ENCODE results near the gene CACNA2D2. TPM values are rescaled to one million over a fixed set of nuclear protein-coding genes. Genes with fewer than 3 reads are reported as not detected.

The CACNA2D2 gene
- total RNA-seq, 5 donors from 2014 or later (not counting 1 experiment from before 2014, with no cell fraction given), result 2.6 to 8.9 (median 4.1) TPM

DNA sequence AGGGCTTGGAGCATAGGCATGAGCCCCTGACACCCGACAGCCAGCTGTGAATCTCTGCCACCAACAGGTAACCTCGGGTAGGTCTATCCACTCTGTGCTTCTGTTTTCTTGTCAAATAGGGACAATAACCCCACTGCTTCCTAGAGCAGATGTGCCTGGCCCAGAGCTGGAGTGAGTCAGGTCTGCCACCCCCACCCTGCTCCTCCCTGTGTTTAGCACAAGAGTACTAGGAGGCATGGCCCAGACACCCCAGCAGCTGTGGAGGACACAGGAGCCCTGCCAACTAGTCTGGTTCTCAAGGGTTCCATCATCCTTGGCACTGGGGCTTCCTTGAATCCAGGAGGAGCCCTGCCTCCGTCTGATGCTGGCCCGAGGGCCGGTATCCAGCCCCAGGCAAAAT is 110.4 kb downstream of the CACNA2D2 start:
- Mint-ChIP-seq H3K36me3 (no peaks in the 10 kb centered on the region), H3K27ac (no peak overlapping the region), H3K27me3 (no peaks in the 10 kb centered on the region), H3K4me1 (no peaks in the 10 kb centered on the region), H3K9me3 (no peaks in the 10 kb centered on the region), H3K4me3 (no peak overlapping the region)
- Histone ChIP-seq H3K36me3 (ENCODE audit: control insufficient read depth in 2 of 2, extremely low read depth in 1 of 2, insufficient read depth in 1 of 2, low read length in 1 of 2) (no peaks in the 10 kb centered on the region), H3K27me3 (replicated peaks in 1 of 2; ENCODE audit: control insufficient read depth in 2 of 2, extremely low read depth in 1 of 2, insufficient read depth in 2 of 2, low read length in 1 of 2) (no peaks in the 10 kb centered on the region), H3K4me1 (ENCODE audit: control insufficient read depth in 1 of 2, extremely low read depth in 1 of 2, insufficient read depth in 2 of 2, low read length in 2 of 2) (no peaks in the 10 kb centered on the region), H3K9me3 (no peaks in the 10 kb centered on the region), H3K27ac (ENCODE audit: low read length) (no peak overlapping the region), H3K4me3 (ENCODE audit: control insufficient read depth in 1 of 2, extremely low read depth in 1 of 2, low read length in 1 of 2) (no peak overlapping the region)
- ATAC-seq (replicated peaks in 1 of 4) (no peak), DNase-seq (no peak)
- WGBS (ENCODE audit: insufficient coverage), result 84% methylated on average over 4 of the region's 5 CpGs
- POLR2A ChIA-PET, result no interaction called here
- CTCF ChIA-PET, result no interaction called here

DNA sequence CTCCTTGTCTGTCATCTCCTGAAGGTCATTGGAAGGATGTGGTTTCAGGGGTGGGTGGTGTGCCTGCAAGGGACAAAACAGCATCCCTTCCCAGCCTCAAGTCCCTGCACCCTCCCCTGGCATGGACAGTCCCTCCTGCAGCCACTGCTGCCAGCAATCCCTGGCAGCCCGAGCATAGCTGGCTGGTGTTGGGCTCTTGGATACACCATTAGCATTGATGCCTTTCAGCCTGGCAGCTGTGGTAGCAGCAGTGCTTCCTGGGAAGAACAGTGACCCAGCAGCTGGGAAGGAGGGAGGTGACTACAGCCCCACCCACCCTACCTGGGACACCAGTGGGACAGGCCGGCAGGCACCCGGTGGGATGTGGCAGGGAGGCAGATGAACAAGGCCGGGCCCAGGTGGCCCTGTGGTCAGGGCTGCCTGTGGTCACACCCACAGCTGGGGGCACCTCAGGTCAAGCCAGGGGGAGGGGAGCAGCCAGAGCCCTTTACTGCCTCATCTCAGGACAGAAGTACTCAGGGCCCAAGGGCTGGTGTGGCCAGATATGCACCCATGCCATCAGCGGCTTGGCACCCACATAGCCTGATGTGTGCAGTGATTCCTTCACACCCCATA is 111.2 kb downstream of the CACNA2D2 start:
- DNase-seq (no peak), ATAC-seq (replicated peaks in 1 of 4) (no peak)
- Histone ChIP-seq H3K4me1 (ENCODE audit: control insufficient read depth in 1 of 2, extremely low read depth in 1 of 2, insufficient read depth in 2 of 2, low read length in 2 of 2) (no peaks in the 10 kb centered on the region), H3K9me3 (no peaks in the 10 kb centered on the region), H3K4me3 (ENCODE audit: control insufficient read depth in 1 of 2, extremely low read depth in 1 of 2, low read length in 1 of 2) (no peak overlapping the region), H3K27me3 (replicated peaks in 1 of 2; ENCODE audit: control insufficient read depth in 2 of 2, extremely low read depth in 1 of 2, insufficient read depth in 2 of 2, low read length in 1 of 2) (peaks cover 0 to 2% of the 10 kb centered on the region in 2 experiments), H3K27ac (ENCODE audit: low read length) (no peak overlapping the region), H3K36me3 (ENCODE audit: control insufficient read depth in 2 of 2, extremely low read depth in 1 of 2, insufficient read depth in 1 of 2, low read length in 1 of 2) (no peaks in the 10 kb centered on the region)
- WGBS (ENCODE audit: insufficient coverage), result 61% methylated on average over 3 of the region's 5 CpGs
- Mint-ChIP-seq H3K9me3 (no peaks in the 10 kb centered on the region), H3K36me3 (no peaks in the 10 kb centered on the region), H3K4me1 (no peaks in the 10 kb centered on the region), H3K4me3 (no peak overlapping the region), H3K27me3 (no peaks in the 10 kb centered on the region), H3K27ac (no peak overlapping the region)
- ChIA-PET POLR2A (no interaction called here), CTCF (no interaction called here)

DNA sequence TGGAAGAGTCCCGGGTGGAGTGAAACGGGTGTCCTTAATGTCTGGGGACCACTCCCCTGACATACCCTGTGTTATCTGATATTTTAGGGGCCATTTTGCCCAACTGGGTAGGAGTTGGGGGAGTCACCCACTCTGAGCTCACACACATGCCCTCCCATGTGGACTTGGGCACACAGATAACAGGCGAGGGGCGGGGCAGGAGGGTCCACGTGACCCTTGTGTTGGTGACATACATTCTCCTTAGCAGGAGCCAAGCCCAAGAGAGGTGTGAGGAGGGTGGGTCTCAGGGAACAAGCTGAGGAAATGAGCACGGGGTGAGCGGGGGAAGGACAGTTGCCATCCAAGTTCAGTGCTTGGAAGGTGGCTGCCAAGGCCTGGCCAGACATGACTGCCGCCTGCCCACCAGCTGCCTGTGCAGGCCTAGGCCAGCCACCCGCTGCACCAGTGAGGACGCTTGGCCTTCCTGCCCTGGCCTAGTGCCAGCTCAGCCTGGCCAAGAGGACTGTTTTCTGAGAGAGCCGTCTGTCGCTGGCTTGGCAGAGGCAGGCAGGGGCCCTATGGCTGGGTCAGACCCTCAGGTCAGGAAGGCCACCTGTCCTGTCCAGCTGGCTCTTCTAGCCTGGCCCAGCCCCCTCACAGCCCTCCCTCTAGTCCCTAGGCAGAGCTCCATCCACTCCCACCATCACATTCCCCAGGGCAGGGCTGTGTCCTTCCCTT is 112.8 kb downstream of the CACNA2D2 start:
- ChIA-PET CTCF (no interaction called here), POLR2A (interaction anchor here in 1 of 2 donors (0.6 kb wide), 1 partner anchor 373 kb away, joined by 3 read pairs; no protein-coding TSS in a partner anchor)
- H3K27me3 ChIP-seq (replicated peaks in 1 of 2; ENCODE audit: control insufficient read depth in 2 of 2, extremely low read depth in 1 of 2, insufficient read depth in 2 of 2, low read length in 1 of 2), result peaks cover 0 to 3% of the 10 kb centered on the region in 2 experiments
- 88% methylated on average over 10 of the region's 12 CpGs for WGBS (ENCODE audit: insufficient coverage)
- no peaks in the 10 kb centered on the region for H3K27me3 Mint-ChIP-seq
- H3K4me3 Mint-ChIP-seq, result no peak overlapping the region
- no peaks in the 10 kb centered on the region for H3K4me1 ChIP-seq (ENCODE audit: control insufficient read depth in 1 of 2, extremely low read depth in 1 of 2, insufficient read depth in 2 of 2, low read length in 2 of 2)
- no peaks in the 10 kb centered on the region for H3K9me3 ChIP-seq
- H3K36me3 Mint-ChIP-seq, result no peaks in the 10 kb centered on the region
- ATAC-seq (replicated peaks in 1 of 4), result no peak
- no peak overlapping the region for H3K27ac Mint-ChIP-seq
- no peaks in the 10 kb centered on the region for H3K4me1 Mint-ChIP-seq
- H3K36me3 ChIP-seq (ENCODE audit: control insufficient read depth in 2 of 2, extremely low read depth in 1 of 2, insufficient read depth in 1 of 2, low read length in 1 of 2), result no peaks in the 10 kb centered on the region
- H3K9me3 Mint-ChIP-seq, result no peaks in the 10 kb centered on the region
- H3K27ac ChIP-seq (ENCODE audit: low read length), result no peak overlapping the region
- DNase-seq, result no peak
- no peak overlapping the region for H3K4me3 ChIP-seq (ENCODE audit: control insufficient read depth in 1 of 2, extremely low read depth in 1 of 2, low read length in 1 of 2)

DNA sequence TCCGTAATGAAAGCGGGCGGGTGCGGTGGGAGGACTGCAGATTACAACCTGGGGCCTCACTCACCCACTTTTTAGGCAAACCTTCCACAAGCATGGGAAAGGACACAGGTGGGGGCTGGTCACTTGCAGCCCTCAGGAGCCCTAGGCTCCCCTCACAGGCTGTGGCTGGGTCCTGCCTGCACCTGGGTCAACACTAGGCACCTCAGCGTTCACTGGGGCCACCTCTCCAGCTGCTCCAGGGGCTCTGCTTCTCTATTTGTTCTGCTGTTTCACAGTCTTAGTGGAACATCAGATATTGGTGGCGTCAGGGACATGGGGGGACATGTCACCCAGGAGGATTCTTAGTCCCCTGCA is 114.0 kb downstream of the CACNA2D2 start:
- no peaks in the 10 kb centered on the region for H3K36me3 Mint-ChIP-seq
- DNase-seq (no peak), ATAC-seq (replicated peaks in 1 of 4) (no peak)
- H3K27ac ChIP-seq (ENCODE audit: low read length), result no peak overlapping the region
- H3K9me3 Mint-ChIP-seq, result no peaks in the 10 kb centered on the region
- no peaks in the 10 kb centered on the region for H3K4me1 Mint-ChIP-seq
- no peaks in the 10 kb centered on the region for H3K27me3 Mint-ChIP-seq
- H3K4me3 ChIP-seq (ENCODE audit: control insufficient read depth in 1 of 2, extremely low read depth in 1 of 2, low read length in 1 of 2), result no peak overlapping the region
- H3K36me3 ChIP-seq (ENCODE audit: control insufficient read depth in 2 of 2, extremely low read depth in 1 of 2, insufficient read depth in 1 of 2, low read length in 1 of 2), result no peaks in the 10 kb centered on the region
- H3K27ac Mint-ChIP-seq, result no peak overlapping the region
- ChIA-PET POLR2A (no interaction called here), CTCF (no interaction called here)
- no peaks in the 10 kb centered on the region for H3K4me1 ChIP-seq (ENCODE audit: control insufficient read depth in 1 of 2, extremely low read depth in 1 of 2, insufficient read depth in 2 of 2, low read length in 2 of 2)
- peaks cover 0 to 3% of the 10 kb centered on the region in 2 experiments for H3K27me3 ChIP-seq (replicated peaks in 1 of 2; ENCODE audit: control insufficient read depth in 2 of 2, extremely low read depth in 1 of 2, insufficient read depth in 2 of 2, low read length in 1 of 2)
- 92% methylated on average over 4 of the region's 6 CpGs for WGBS (ENCODE audit: insufficient coverage)
- H3K4me3 Mint-ChIP-seq, result no peak overlapping the region
- H3K9me3 ChIP-seq, result no peaks in the 10 kb centered on the region

DNA sequence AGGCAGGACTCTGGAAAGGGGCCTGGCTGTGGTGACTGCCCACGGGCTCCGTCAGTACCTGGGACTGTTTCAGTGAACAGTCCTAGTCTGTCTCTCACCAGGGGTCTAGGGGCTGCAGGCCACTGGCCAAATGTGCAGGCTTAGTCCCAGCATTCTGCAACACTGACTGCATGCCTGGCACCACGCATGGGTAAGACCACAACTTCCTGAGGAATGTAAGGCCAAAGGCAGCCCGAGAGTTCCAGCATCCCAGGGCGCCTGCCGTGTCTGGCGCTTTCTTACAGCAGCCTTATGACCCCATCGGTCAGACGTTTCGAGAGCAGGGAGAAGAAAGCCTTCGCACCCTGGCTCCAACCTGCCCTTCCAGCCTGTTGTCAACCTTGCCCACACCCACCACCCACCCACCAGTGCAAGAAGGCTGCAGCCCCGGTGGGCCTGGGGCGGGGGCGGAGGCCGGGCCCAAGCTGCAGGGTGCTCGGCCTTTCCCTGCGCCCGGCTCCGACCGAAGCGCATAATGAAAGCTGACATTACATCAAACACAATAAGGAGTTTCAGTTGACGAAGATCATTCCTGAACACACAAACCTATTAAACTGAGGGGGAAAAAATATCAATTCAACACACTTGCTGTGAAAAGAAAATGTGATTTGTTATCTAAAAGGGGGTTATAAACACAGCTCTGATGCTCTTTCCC is 114.6 kb downstream of the CACNA2D2 start:
- Mint-ChIP-seq H3K4me3 (no peak overlapping the region), H3K27ac (no peak overlapping the region), H3K9me3 (no peaks in the 10 kb centered on the region), H3K4me1 (no peaks in the 10 kb centered on the region), H3K27me3 (no peaks in the 10 kb centered on the region), H3K36me3 (no peaks in the 10 kb centered on the region)
- no peak overlapping the region for H3K27ac ChIP-seq (ENCODE audit: low read length)
- no peaks in the 10 kb centered on the region for H3K36me3 ChIP-seq (ENCODE audit: control insufficient read depth in 2 of 2, extremely low read depth in 1 of 2, insufficient read depth in 1 of 2, low read length in 1 of 2)
- no peak for ATAC-seq (replicated peaks in 1 of 4)
- no peak for DNase-seq
- H3K4me1 ChIP-seq (ENCODE audit: control insufficient read depth in 1 of 2, extremely low read depth in 1 of 2, insufficient read depth in 2 of 2, low read length in 2 of 2), result no peaks in the 10 kb centered on the region
- no peak overlapping the region for H3K4me3 ChIP-seq (ENCODE audit: control insufficient read depth in 1 of 2, extremely low read depth in 1 of 2, low read length in 1 of 2)
- ChIA-PET POLR2A (no interaction called here), CTCF (no interaction called here)
- H3K27me3 ChIP-seq (replicated peaks in 1 of 2; ENCODE audit: control insufficient read depth in 2 of 2, extremely low read depth in 1 of 2, insufficient read depth in 2 of 2, low read length in 1 of 2), result peaks cover 0 to 3% of the 10 kb centered on the region in 2 experiments
- WGBS (ENCODE audit: insufficient coverage), result 55% methylated on average over 3 of the region's 22 CpGs
- H3K9me3 ChIP-seq, result no peaks in the 10 kb centered on the region

DNA sequence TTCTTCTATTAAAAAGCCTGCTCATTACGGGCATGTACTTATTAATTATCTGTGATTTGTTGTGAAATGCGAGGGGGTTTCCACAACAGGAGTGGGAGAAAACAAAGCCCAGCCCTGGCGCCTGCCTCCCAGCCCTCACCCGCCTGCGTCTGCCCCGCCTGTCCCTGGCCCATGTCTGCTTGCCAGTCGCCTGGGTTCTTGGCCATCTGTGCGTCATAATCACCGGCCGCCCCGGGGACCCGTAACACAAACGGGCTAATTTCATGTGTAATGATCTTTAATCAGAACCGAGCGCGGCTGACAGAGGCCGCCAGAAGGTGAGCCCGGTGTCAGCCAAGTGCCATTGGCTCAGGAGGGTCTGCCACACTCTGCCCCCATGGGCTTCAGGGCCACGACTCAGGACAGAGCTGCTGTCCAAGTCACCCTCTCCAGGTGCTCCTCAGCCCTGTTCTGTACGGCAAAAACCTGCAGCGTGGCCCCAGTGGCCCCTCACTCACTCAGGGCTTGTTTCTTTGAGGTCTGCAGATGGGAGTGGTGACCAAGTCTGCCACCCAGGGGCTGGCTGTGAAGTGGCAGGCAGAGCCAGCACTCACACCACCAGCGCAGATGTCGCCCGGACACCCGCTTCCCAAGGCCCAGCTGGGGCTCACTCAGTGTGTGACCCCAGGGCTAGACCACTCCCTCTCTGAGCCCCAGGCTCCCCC is 115.3 kb downstream of the CACNA2D2 start:
- Histone ChIP-seq H3K4me1 (ENCODE audit: control insufficient read depth in 1 of 2, extremely low read depth in 1 of 2, insufficient read depth in 2 of 2, low read length in 2 of 2) (no peaks in the 10 kb centered on the region), H3K36me3 (ENCODE audit: control insufficient read depth in 2 of 2, extremely low read depth in 1 of 2, insufficient read depth in 1 of 2, low read length in 1 of 2) (no peaks in the 10 kb centered on the region), H3K4me3 (ENCODE audit: control insufficient read depth in 1 of 2, extremely low read depth in 1 of 2, low read length in 1 of 2) (no peak overlapping the region), H3K9me3 (no peaks in the 10 kb centered on the region), H3K27ac (ENCODE audit: low read length) (no peak overlapping the region), H3K27me3 (replicated peaks in 1 of 2; ENCODE audit: control insufficient read depth in 2 of 2, extremely low read depth in 1 of 2, insufficient read depth in 2 of 2, low read length in 1 of 2) (peaks cover 0 to 3% of the 10 kb centered on the region in 2 experiments)
- no peak for DNase-seq
- Mint-ChIP-seq H3K36me3 (no peaks in the 10 kb centered on the region), H3K27me3 (no peaks in the 10 kb centered on the region), H3K9me3 (no peaks in the 10 kb centered on the region), H3K27ac (no peak overlapping the region), H3K4me3 (no peak overlapping the region), H3K4me1 (no peaks in the 10 kb centered on the region)
- POLR2A ChIA-PET, result no interaction called here
- CTCF ChIA-PET, result no interaction called here
- no peak for ATAC-seq (replicated peaks in 1 of 4)
- 84% methylated on average over 22 of the region's 25 CpGs for WGBS (ENCODE audit: insufficient coverage)
